Smooth muscle cell (in vitro differentiated cells): Measurements from ENCODE around the gene CCR8. TPM values are rescaled to one million over a fixed set of nuclear protein-coding genes. Genes with fewer than 3 reads are reported as not detected.

Experiments
- DNase-seq: peaks from one replicate; lab custom pipeline; 2025; ENCODE audit not compliant: unreplicated experiment; lab: John Stamatoyannopoulos, UW
- H2AFZ ChIP-seq: fragments of 200-600 bp; sonication (generic); 2 replicates; pipeline ENCODE4 v1.6.0; 2016; ENCODE audit warnings: antibody characterized with exemption, low read depth, mild to moderate bottlenecking
- H3F3A ChIP-seq: fragments of 200-600 bp; sonication (generic); 2 replicates; pipeline ENCODE4 v1.6.0; 2017; ENCODE audit warnings: antibody characterized with exemption, low read depth
- H3K27ac ChIP-seq: fragments of 200-600 bp; sonication (generic); 2 replicates; pipeline ENCODE4 v1.5.1; 2016; ENCODE audit warnings: low read depth, mild to moderate bottlenecking
- H3K27me3 ChIP-seq: fragments of 200-600 bp; sonication (generic); 2 replicates; pipeline ENCODE4 v1.6.1; 2016; ENCODE audit warnings: low read depth, mild to moderate bottlenecking
- H3K36me3 ChIP-seq: fragments of 200-600 bp; sonication (generic); 2 replicates; pipeline ENCODE4 v1.5.1; 2016; ENCODE audit warnings: low read depth
- H3K4me1 ChIP-seq: fragments of 200-600 bp; sonication (generic); 2 replicates; pipeline ENCODE4 v1.5.1; 2016; ENCODE audit warnings: low read depth
- H3K4me2 ChIP-seq: fragments of 200-600 bp; sonication (generic); 2 replicates; pipeline ENCODE4 v1.6.0; 2016; ENCODE audit warnings: mild to moderate bottlenecking
- H3K4me3 ChIP-seq: fragments of 200-600 bp; sonication (generic); 2 replicates; pipeline ENCODE4 v1.5.1; 2016; ENCODE audit warnings: mild to moderate bottlenecking
- H3K79me2 ChIP-seq: fragments of 200-600 bp; sonication (generic); 2 replicates; pipeline ENCODE4 v1.6.0; 2016; ENCODE audit warnings: low read depth, mild to moderate bottlenecking
- H3K9ac ChIP-seq: fragments of 200-600 bp; sonication (generic); 2 replicates; pipeline ENCODE4 v1.6.0; 2016; ENCODE audit warnings: low read depth
- H3K9me3 ChIP-seq: fragments of 200-600 bp; sonication (generic); replicated peaks from 2 replicates; pipeline ENCODE4 v1.5.1; 2016; ENCODE audit warnings: low read depth
- H4K20me1 ChIP-seq: fragments of 200-600 bp; sonication (generic); 2 replicates; pipeline ENCODE4 v1.6.0; 2016; ENCODE audit warnings: low read depth
- WGBS: methylation state at CpG from one replicate; pipeline ENCODE4 v1.1.7; 2016; ENCODE audit warnings: low lambda C conversion rate; 5-methylcytosine and 5-hydroxymethylcytosine counted together
- polyA plus RNA-seq: library from polyadenylated mRNA; unstranded; fragments of >200 nt; fragmentation: Nextera tagmentation; extraction: Ambion mirVana; gene quantifications from 2 replicates; pipeline ENCODE4 v1.2.1, GENCODE V29; 2016
- total RNA-seq: library from RNA; depleted of rRNA; stranded (reverse); fragments of >200 nt; gene quantifications from 2 replicates; pipeline ENCODE4 v1.2.3, GENCODE V29; 2014
- TF ChIP-seq, protein P1 (sequence below): fragments of 200-600 bp; sonication (generic); IDR thresholded peaks from 2 replicates; pipeline ENCODE4 v1.5.1; 2017; ENCODE audit warnings: borderline replicate concordance, mild to moderate bottlenecking, antibody characterized with exemption; ENCODE audit not compliant: insufficient read depth, poor library complexity, severe bottlenecking

CCR8 gene
- total and polyA plus RNA-seq, 2 experiments from 2014 or later, result not detected

DNA sequence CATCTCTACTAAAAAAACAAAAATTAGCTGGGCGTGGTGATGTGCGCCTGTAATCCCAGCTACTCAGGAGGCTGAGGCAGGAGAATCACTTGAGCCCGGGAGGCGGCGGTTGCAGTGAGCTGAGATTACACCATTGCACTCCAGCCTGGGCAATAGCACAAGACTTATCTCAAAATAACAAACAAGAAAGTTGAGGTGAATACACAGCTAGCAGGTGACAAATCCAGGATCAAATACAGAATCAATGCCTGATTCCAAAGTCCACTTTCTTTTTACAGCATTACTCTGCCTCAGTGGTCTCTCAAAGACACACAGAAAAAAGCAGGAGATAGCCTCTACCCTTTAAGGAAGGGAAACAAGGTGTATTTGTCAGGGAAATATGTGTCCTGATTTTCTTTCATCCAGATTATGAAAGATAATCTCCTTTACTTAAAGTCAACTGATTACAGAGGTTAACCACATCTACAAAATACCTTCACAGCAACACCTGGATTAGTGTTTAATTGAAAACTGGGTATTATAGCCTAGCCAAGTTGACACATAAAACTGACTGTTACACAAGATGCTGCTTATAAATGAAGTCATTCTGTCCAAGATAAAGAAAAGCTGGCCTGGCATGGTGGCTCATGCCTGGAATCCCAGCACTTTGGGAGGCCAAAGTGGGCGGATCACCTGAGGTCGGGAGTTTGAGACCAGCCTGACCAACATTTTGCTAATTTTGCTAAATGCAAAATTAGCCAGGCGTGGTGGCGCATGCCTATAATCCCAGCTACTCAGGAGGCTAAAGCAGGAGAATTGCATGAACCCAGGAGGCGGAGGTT is 49.7 kb downstream of the CCR8 start:
- Histone ChIP-seq H3K27ac (no peak overlapping the region), H3K79me2 (no peaks in the 10 kb centered on the region), H3K27me3 (peaks cover 3% of the 10 kb centered on the region), H3K4me1 (peaks cover 4% of the 10 kb centered on the region), H3K9ac (no peak overlapping the region), H3K36me3 (no peaks in the 10 kb centered on the region), H4K20me1 (no peaks in the 10 kb centered on the region), H3K4me3 (no peak overlapping the region), H3F3A (no peaks in the 10 kb centered on the region), H3K9me3 (no peaks in the 10 kb centered on the region), H3K4me2 (no peak overlapping the region), H2AFZ (no peak overlapping the region)
- WGBS, result 95% methylated on average over 10 of the region's 10 CpGs
- no peak for DNase-seq
- TF ChIP-seq, protein P1, sequence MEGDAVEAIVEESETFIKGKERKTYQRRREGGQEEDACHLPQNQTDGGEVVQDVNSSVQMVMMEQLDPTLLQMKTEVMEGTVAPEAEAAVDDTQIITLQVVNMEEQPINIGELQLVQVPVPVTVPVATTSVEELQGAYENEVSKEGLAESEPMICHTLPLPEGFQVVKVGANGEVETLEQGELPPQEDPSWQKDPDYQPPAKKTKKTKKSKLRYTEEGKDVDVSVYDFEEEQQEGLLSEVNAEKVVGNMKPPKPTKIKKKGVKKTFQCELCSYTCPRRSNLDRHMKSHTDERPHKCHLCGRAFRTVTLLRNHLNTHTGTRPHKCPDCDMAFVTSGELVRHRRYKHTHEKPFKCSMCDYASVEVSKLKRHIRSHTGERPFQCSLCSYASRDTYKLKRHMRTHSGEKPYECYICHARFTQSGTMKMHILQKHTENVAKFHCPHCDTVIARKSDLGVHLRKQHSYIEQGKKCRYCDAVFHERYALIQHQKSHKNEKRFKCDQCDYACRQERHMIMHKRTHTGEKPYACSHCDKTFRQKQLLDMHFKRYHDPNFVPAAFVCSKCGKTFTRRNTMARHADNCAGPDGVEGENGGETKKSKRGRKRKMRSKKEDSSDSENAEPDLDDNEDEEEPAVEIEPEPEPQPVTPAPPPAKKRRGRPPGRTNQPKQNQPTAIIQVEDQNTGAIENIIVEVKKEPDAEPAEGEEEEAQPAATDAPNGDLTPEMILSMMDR, result no peak

DNA sequence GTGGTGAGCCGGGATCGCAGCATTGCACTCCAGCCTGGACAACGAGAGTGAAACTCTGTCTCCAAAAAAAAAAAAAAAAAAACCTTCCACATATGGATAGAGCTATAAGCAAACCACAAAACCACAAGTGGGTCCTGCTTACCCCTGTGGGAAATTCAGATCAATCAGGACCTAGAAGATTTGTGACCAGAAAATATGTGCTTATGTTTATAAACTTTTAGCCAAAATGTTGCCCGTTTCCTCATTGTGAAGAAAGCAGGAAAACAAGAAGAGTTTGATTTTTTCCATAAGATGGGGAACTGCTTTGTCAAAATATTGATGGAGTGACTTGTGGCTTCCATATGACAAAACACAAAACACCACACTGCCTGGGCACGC is 50.3 kb downstream of the CCR8 start:
- no peaks in the 10 kb centered on the region for H3K36me3 ChIP-seq
- no peak overlapping the region for H2AFZ ChIP-seq
- H3K27me3 ChIP-seq, result peaks cover 3% of the 10 kb centered on the region
- no peak overlapping the region for H3K27ac ChIP-seq
- 83% methylated on average over 5 of the region's 5 CpGs for WGBS
- H3F3A ChIP-seq, result no peaks in the 10 kb centered on the region
- H3K4me3 ChIP-seq, result no peak overlapping the region
- no peak for DNase-seq
- H3K9ac ChIP-seq, result no peak overlapping the region
- peaks cover 4% of the 10 kb centered on the region for H4K20me1 ChIP-seq
- H3K4me1 ChIP-seq, result peaks cover 8% of the 10 kb centered on the region
- H3K79me2 ChIP-seq, result peaks cover 5% of the 10 kb centered on the region
- no peaks in the 10 kb centered on the region for H3K9me3 ChIP-seq
- TF ChIP-seq, protein P1, result no peak
- no peak overlapping the region for H3K4me2 ChIP-seq

DNA sequence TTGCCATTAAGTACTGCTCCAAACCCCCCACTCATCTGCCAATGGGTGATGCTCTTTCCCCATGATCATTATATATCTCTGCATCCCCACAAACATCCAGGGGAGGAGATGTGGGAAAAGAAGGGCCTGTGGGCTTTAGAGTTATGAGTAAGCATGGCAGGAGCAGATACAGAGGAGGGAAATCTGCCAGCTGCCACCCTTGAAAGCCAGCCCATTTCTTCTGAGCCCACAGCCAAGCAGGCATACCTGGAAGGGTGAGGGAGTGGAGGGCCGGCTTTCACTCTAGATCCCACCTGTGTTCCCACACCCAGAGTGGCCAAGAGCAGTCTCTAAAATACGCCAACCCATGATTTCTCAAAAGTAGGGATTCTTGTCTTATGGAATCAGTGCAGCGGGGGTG is 51.9 kb downstream of the CCR8 start:
- no peaks in the 10 kb centered on the region for H3F3A ChIP-seq
- no peaks in the 10 kb centered on the region for H3K27me3 ChIP-seq
- no peaks in the 10 kb centered on the region for H3K36me3 ChIP-seq
- no peaks in the 10 kb centered on the region for H3K9me3 ChIP-seq
- TF ChIP-seq, protein P1, result no peak
- peaks cover 9% of the 10 kb centered on the region for H3K4me1 ChIP-seq
- H3K9ac ChIP-seq, result no peak overlapping the region
- DNase-seq, result no peak
- 94% methylated on average over 3 of the region's 3 CpGs for WGBS
- no peak overlapping the region for H3K4me2 ChIP-seq
- peaks cover 21% of the 10 kb centered on the region for H4K20me1 ChIP-seq
- H3K79me2 ChIP-seq, result peaks cover 22% of the 10 kb centered on the region
- H2AFZ ChIP-seq, result no peak overlapping the region
- no peak overlapping the region for H3K4me3 ChIP-seq
- H3K27ac ChIP-seq, result no peak overlapping the region

Other genes starting within 250 kb of the CCR8 start
- 27.6 and 29.5 TPM in 2 replicates for gene GORASP1, start 222.1 kb upstream of the CCR8 start, total RNA-seq
- 41.6 and 57.0 TPM in 2 replicates for gene GORASP1, start 222.1 kb upstream of the CCR8 start, polyA plus RNA-seq
- gene TTC21A, start 222.0 kb upstream of the CCR8 start, total RNA-seq, result 1.7 and 2.3 TPM in 2 replicates
- 10.2 and 10.6 TPM in 2 replicates for gene TTC21A, start 222.0 kb upstream of the CCR8 start, polyA plus RNA-seq
- 124 and 159 TPM in 2 replicates for gene CSRNP1, start 176.1 kb upstream of the CCR8 start, total RNA-seq
- 198 and 252 TPM in 2 replicates for gene CSRNP1, start 176.1 kb upstream of the CCR8 start, polyA plus RNA-seq
- gene XIRP1, start 137.1 kb upstream of the CCR8 start, total RNA-seq, result 0.13 and 0.31 TPM in 2 replicates
- gene XIRP1, start 137.1 kb upstream of the CCR8 start, polyA plus RNA-seq, result 0.60 and 0.75 TPM in 2 replicates
- 0.31 TPM in 1 of 2 replicates, not detected in the other for gene CX3CR1, start 49.7 kb upstream of the CCR8 start, total RNA-seq
- 0.70 TPM in 1 of 2 replicates, not detected in the other for gene CX3CR1, start 49.7 kb upstream of the CCR8 start, polyA plus RNA-seq
- gene SLC25A38, start 53.7 kb downstream of the CCR8 start, total RNA-seq, result 18.9 and 19.1 TPM in 2 replicates
- gene SLC25A38, start 53.7 kb downstream of the CCR8 start, polyA plus RNA-seq, result 18.5 and 22.2 TPM in 2 replicates
- 1,254 and 1,284 TPM in 2 replicates for gene RPSA, start 77.0 kb downstream of the CCR8 start, total RNA-seq
- 355 and 407 TPM in 2 replicates for gene RPSA, start 77.0 kb downstream of the CCR8 start, polyA plus RNA-seq
- not detected in 2 replicates for gene MOBP, start 138.0 kb downstream of the CCR8 start, total RNA-seq
- gene MOBP, start 138.0 kb downstream of the CCR8 start, polyA plus RNA-seq, result not detected in 2 replicates